WERI-Rb-1 (cell line): ENCODE results near the gene IGSF9B.

ENCODE experiments used
- DNase-seq: peaks from one replicate; pipeline ENCODE4 v3.0.0-alpha.2; 2020
- H3K27ac ChIP-seq: fragments of 250-450 bp; sonication (Bioruptor Pico); 2 replicates; pipeline ENCODE4 v1.5.1; 2020; ENCODE audit warnings: mild to moderate bottlenecking, moderate library complexity
- H3K27me3 ChIP-seq: fragments of 250-450 bp; sonication (Bioruptor Pico); 2 replicates; pipeline ENCODE4 v1.5.1; 2021; ENCODE audit warnings: mild to moderate bottlenecking, low read depth, moderate library complexity; ENCODE audit not compliant: insufficient read depth, severe bottlenecking
- H3K36me3 ChIP-seq: fragments of 250-450 bp; sonication (Bioruptor Pico); 2 replicates; pipeline ENCODE4 v1.5.1; 2020; ENCODE audit warnings: mild to moderate bottlenecking, moderate library complexity
- H3K4me3 ChIP-seq: 2 replicates; pipeline ENCODE4 v1.5.1; 2011; ENCODE audit warnings: low read depth, mild to moderate bottlenecking, control low read depth, low read length
- H3K9me3 ChIP-seq: fragments of 250-450 bp; sonication (Bioruptor Pico); 2 replicates; pipeline ENCODE4 v1.5.1; 2021; ENCODE audit warnings: mild to moderate bottlenecking, moderate library complexity; ENCODE audit not compliant: severe bottlenecking
- CTCF ChIP-seq: IDR thresholded peaks from 2 replicates; pipeline ENCODE4 v1.5.1; 2011; ENCODE audit warnings: low read depth, mild to moderate bottlenecking, control low read depth, inconsistent platforms, low read length

IGSF9B gene

GRCh38 chr11:133930767-133931448, 25.9 kb downstream of the IGSF9B start:
- TF ChIP-seq CTCF, result peak; percentile 92
- H3K9me3 ChIP-seq, result no peaks in the 10 kb centered on the region
- H3K27me3 ChIP-seq, result no peaks in the 10 kb centered on the region
- no peak overlapping the region for H3K4me3 ChIP-seq
- peak; percentile 66 for DNase-seq
- peak overlapping the region; percentile 12; the same call in 1 of the 2 replicates for H3K27ac ChIP-seq
- peaks cover 86% of the 10 kb centered on the region for H3K36me3 ChIP-seq

GRCh38 chr11:133930053-133930766, 26.6 kb downstream of the IGSF9B start:
- Histone ChIP-seq H3K27ac (peak overlapping the region; percentile 12; the same call in 1 of the 2 replicates), H3K27me3 (no peaks in the 10 kb centered on the region)
- TF ChIP-seq CTCF, result no peak

GRCh38 chr11:133929401-133930052, 27.2 kb downstream of the IGSF9B start:
- DNase-seq, result no peak

More at GRCh38 chr11:133930053-133930766, 26.6 kb downstream of the IGSF9B start:
- no peak for DNase-seq
- Histone ChIP-seq H3K36me3 (peaks cover 86% of the 10 kb centered on the region), H3K9me3 (no peaks in the 10 kb centered on the region), H3K4me3 (no peak overlapping the region)

GRCh38 chr11:133928628-133929059, 28.1 kb downstream of the IGSF9B start:
- H3K36me3 ChIP-seq, result peaks cover 86% of the 10 kb centered on the region
- H3K27ac ChIP-seq, result no peak overlapping the region
- no peak overlapping the region for H3K4me3 ChIP-seq
- DNase-seq, result peak; percentile 43
- no peaks in the 10 kb centered on the region for H3K9me3 ChIP-seq
- TF ChIP-seq CTCF, result no peak
- no peaks in the 10 kb centered on the region for H3K27me3 ChIP-seq

More at GRCh38 chr11:133929401-133930052, 27.2 kb downstream of the IGSF9B start:
- Histone ChIP-seq H3K9me3 (no peaks in the 10 kb centered on the region), H3K36me3 (peaks cover 86% of the 10 kb centered on the region), H3K4me3 (no peak overlapping the region), H3K27ac (no peak overlapping the region), H3K27me3 (no peaks in the 10 kb centered on the region)
- TF ChIP-seq CTCF, result no peak

- no peaks in the 10 kb centered on the region for H3K9me3 ChIP-seq
- peak overlapping the region; percentile 46 for H3K27ac ChIP-seq
- no peaks in the 10 kb centered on the region for H3K27me3 ChIP-seq
- H3K36me3 ChIP-seq, result peaks cover 86% of the 10 kb centered on the region
- peak; percentile 98 for TF ChIP-seq CTCF
- DNase-seq, result peak; percentile 86
- no peak overlapping the region for H3K4me3 ChIP-seq
Measured at GRCh38 chr11:133927690-133928627, 28.8 kb downstream of the IGSF9B start.
